ENCODE data around the gene HFM1.

Gene HFM1

DNA sequence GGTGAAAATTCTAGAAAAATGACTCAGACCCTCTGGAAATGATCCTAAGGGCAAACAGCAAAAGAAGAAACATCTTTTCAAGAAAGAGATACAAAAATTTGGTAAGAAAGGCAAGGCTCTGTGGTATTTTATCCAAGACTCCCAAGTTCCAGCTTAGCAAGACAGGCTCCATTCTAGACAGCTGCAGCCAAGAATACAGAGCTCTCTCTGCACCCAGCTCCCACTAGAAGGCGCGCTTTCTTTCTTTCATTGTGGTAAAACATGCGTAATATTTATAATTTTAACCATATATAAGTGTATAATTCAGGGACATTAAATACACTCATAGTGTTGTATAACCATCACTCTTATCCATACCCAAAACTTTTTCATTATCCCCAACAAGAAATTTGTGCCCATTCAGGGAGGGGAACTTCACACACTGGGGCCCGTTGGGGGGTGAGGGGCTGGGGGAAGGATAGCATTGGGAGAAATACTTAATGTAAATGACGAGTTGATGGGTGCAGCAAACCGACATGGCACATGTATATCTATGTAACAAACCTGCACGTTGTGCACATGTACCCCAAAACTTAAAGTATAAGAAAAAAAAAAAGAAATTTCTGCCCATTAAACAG is 2.2 kb upstream of the HFM1 start:
- Histone ChIP-seq H3K36me3 (ENCODE audit: control insufficient read depth, insufficient read depth, low read length) (no peaks in the 10 kb centered on the region), H2BK120ac (ENCODE audit: low read depth, low read length) (no peak overlapping the region), H3K18ac (ENCODE audit: low read length) (no peak overlapping the region), H3K27me3 (ENCODE audit: insufficient read depth, low read length, poor library complexity) (no peaks in the 10 kb centered on the region), H3K4me2 (ENCODE audit: low read length) (no peak overlapping the region), H3K27ac (ENCODE audit: low read depth, low read length) (no peak overlapping the region), H3K79me1 (ENCODE audit: low read length) (no peaks in the 10 kb centered on the region), H4K5ac (ENCODE audit: low read length) (no peak overlapping the region), H2AK5ac (ENCODE audit: low read length) (no peak overlapping the region), H2BK15ac (replicated peaks; ENCODE audit: low read depth) (no peak overlapping the region), H3K9ac (ENCODE audit: low read length) (no peak overlapping the region), H3K4me3 (ENCODE audit: low read length) (no peak overlapping the region), H4K8ac (ENCODE audit: low read depth, low read length) (no peak overlapping the region), H3K23ac (ENCODE audit: low read length) (no peak overlapping the region), H3K4ac (ENCODE audit: low read depth, low read length) (no peak overlapping the region), H3K4me1 (ENCODE audit: control insufficient read depth, low read depth, low read length) (no peaks in the 10 kb centered on the region), H3K79me2 (ENCODE audit: control insufficient read depth, insufficient read depth, low read length) (no peaks in the 10 kb centered on the region), H2BK5ac (ENCODE audit: low read length) (no peak overlapping the region), H3K56ac (ENCODE audit: low read length) (no peak overlapping the region)
- no peak for DNase-seq
- WGBS (ENCODE audit: extremely low coverage, insufficient coverage, low lambda C conversion rate), result no CpG with 5 or more reads among the region's 7 CpGs

DNA sequence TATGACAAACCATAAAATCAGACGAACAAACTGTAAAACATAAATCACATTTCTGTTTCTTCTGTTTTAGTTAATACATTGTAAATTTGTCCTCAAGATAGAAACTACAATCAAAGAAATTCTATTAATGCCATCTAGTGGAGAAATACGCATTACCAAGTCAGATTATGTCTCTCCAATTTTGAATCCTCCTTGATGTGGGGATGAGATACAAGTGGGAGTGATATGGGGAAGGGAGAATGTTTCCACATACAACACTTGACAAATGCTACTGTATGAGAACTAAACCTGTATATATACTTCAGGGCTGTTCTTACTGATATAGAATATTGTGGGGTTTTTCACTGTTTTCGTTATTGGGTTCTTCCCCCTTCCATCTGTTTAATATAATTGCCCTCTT is 2.6 kb downstream of the HFM1 start:
- Histone ChIP-seq H3K56ac (ENCODE audit: low read length) (no peak overlapping the region), H4K8ac (ENCODE audit: low read depth, low read length) (no peak overlapping the region), H3K4me1 (ENCODE audit: control insufficient read depth, low read depth, low read length) (no peaks in the 10 kb centered on the region), H3K23ac (ENCODE audit: low read length) (no peak overlapping the region), H2BK120ac (ENCODE audit: low read depth, low read length) (no peak overlapping the region), H4K5ac (ENCODE audit: low read length) (no peak overlapping the region), H3K27me3 (ENCODE audit: insufficient read depth, low read length, poor library complexity) (no peaks in the 10 kb centered on the region), H3K4ac (ENCODE audit: low read depth, low read length) (no peak overlapping the region), H3K27ac (ENCODE audit: low read depth, low read length) (no peak overlapping the region), H2BK5ac (ENCODE audit: low read length) (no peak overlapping the region), H3K4me2 (ENCODE audit: low read length) (no peak overlapping the region), H2BK15ac (replicated peaks; ENCODE audit: low read depth) (no peak overlapping the region), H2AK5ac (ENCODE audit: low read length) (no peak overlapping the region), H3K18ac (ENCODE audit: low read length) (no peak overlapping the region), H3K36me3 (ENCODE audit: control insufficient read depth, insufficient read depth, low read length) (no peaks in the 10 kb centered on the region), H3K79me1 (ENCODE audit: low read length) (no peaks in the 10 kb centered on the region), H3K4me3 (ENCODE audit: low read length) (no peak overlapping the region), H3K9ac (ENCODE audit: low read length) (no peak overlapping the region), H3K79me2 (ENCODE audit: control insufficient read depth, insufficient read depth, low read length) (no peaks in the 10 kb centered on the region)
- no peak for DNase-seq
- 100% methylated on average over 1 of the region's 3 CpGs for WGBS (ENCODE audit: extremely low coverage, insufficient coverage, low lambda C conversion rate)

DNA sequence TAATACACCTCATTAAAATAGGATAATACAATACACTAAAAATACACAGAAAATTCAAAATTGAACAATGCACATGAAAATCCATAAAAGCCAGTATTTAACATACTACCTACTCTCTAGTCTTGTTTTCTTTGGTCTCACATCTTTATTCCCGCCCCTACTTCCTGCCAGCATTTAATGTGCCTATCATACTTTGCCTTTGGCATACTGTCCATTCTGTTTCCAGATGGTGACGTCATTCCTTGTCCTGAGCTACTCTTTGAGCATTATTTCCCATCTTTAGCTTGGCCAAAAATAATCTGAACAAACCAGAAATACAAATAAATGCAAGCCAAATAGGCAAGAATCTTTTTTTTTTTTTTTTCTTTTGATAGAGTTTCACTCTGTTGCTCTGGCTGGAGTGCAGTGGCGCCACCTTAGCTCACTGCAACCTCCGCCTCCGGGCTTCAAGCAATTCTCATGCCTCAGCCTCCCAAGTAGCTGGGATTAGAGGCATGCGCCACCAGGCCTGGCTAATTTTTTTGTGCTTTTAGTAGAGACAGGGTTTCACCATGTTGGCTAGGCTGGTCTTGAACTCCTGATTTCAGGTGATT is 4.4 kb downstream of the HFM1 start:
- H4K5ac ChIP-seq (ENCODE audit: low read length), result no peak overlapping the region
- DNase-seq, result peak; percentile 54
- no peak overlapping the region for H2BK5ac ChIP-seq (ENCODE audit: low read length)
- H3K27ac ChIP-seq (ENCODE audit: low read depth, low read length), result no peak overlapping the region
- no peak overlapping the region for H3K4me3 ChIP-seq (ENCODE audit: low read length)
- H2BK120ac ChIP-seq (ENCODE audit: low read depth, low read length), result no peak overlapping the region
- H3K9ac ChIP-seq (ENCODE audit: low read length), result no peak overlapping the region
- no peaks in the 10 kb centered on the region for H3K79me1 ChIP-seq (ENCODE audit: low read length)
- H2BK15ac ChIP-seq (replicated peaks; ENCODE audit: low read depth), result no peak overlapping the region
- no peak overlapping the region for H3K23ac ChIP-seq (ENCODE audit: low read length)
- H3K36me3 ChIP-seq (ENCODE audit: control insufficient read depth, insufficient read depth, low read length), result no peaks in the 10 kb centered on the region
- H3K4ac ChIP-seq (ENCODE audit: low read depth, low read length), result no peak overlapping the region
- H3K4me2 ChIP-seq (ENCODE audit: low read length), result no peak overlapping the region
- H3K4me1 ChIP-seq (ENCODE audit: control insufficient read depth, low read depth, low read length), result no peaks in the 10 kb centered on the region
- no peak overlapping the region for H3K56ac ChIP-seq (ENCODE audit: low read length)
- H4K8ac ChIP-seq (ENCODE audit: low read depth, low read length), result no peak overlapping the region
- no peak overlapping the region for H2AK5ac ChIP-seq (ENCODE audit: low read length)
- H3K18ac ChIP-seq (ENCODE audit: low read length), result no peak overlapping the region
- no peaks in the 10 kb centered on the region for H3K27me3 ChIP-seq (ENCODE audit: insufficient read depth, low read length, poor library complexity)
- no CpG with 5 or more reads among the region's 6 CpGs for WGBS (ENCODE audit: extremely low coverage, insufficient coverage, low lambda C conversion rate)
- H3K79me2 ChIP-seq (ENCODE audit: control insufficient read depth, insufficient read depth, low read length), result no peaks in the 10 kb centered on the region

DNA sequence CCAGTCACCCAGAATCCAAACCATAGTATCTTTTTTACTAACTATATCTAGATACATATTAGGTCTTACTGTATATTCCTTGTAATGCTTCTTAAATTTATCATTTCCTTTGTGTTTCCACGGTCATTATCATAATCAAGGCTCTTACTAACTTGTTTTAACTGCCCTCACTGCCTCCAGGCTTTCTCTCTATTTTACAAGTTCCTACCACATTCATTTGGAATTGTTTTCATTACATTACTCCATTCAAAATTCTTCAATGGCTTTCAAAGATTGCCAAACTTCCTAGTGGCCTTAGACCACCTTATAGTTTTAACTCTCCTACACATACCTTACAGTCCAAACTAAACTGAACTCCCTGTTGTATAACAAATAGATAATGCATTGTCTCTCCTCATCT is 6.3 kb downstream of the HFM1 start:
- no peaks in the 10 kb centered on the region for H3K36me3 ChIP-seq (ENCODE audit: control insufficient read depth, insufficient read depth, low read length)
- no peak for DNase-seq
- no peaks in the 10 kb centered on the region for H3K27me3 ChIP-seq (ENCODE audit: insufficient read depth, low read length, poor library complexity)
- H2BK5ac ChIP-seq (ENCODE audit: low read length), result no peak overlapping the region
- H4K8ac ChIP-seq (ENCODE audit: low read depth, low read length), result no peak overlapping the region
- H3K4ac ChIP-seq (ENCODE audit: low read depth, low read length), result no peak overlapping the region
- H3K4me2 ChIP-seq (ENCODE audit: low read length), result no peak overlapping the region
- no peak overlapping the region for H3K56ac ChIP-seq (ENCODE audit: low read length)
- no peak overlapping the region for H3K27ac ChIP-seq (ENCODE audit: low read depth, low read length)
- no peak overlapping the region for H4K5ac ChIP-seq (ENCODE audit: low read length)
- H3K23ac ChIP-seq (ENCODE audit: low read length), result no peak overlapping the region
- no peaks in the 10 kb centered on the region for H3K4me1 ChIP-seq (ENCODE audit: control insufficient read depth, low read depth, low read length)
- no peak overlapping the region for H2AK5ac ChIP-seq (ENCODE audit: low read length)
- H3K9ac ChIP-seq (ENCODE audit: low read length), result no peak overlapping the region
- WGBS (ENCODE audit: extremely low coverage, insufficient coverage, low lambda C conversion rate), result no CpG with 5 or more reads among the region's 1 CpG
- H3K18ac ChIP-seq (ENCODE audit: low read length), result no peak overlapping the region
- no peak overlapping the region for H3K4me3 ChIP-seq (ENCODE audit: low read length)
- H2BK15ac ChIP-seq (replicated peaks; ENCODE audit: low read depth), result no peak overlapping the region
- no peaks in the 10 kb centered on the region for H3K79me1 ChIP-seq (ENCODE audit: low read length)
- H2BK120ac ChIP-seq (ENCODE audit: low read depth, low read length), result no peak overlapping the region
- H3K79me2 ChIP-seq (ENCODE audit: control insufficient read depth, insufficient read depth, low read length), result no peaks in the 10 kb centered on the region

DNA sequence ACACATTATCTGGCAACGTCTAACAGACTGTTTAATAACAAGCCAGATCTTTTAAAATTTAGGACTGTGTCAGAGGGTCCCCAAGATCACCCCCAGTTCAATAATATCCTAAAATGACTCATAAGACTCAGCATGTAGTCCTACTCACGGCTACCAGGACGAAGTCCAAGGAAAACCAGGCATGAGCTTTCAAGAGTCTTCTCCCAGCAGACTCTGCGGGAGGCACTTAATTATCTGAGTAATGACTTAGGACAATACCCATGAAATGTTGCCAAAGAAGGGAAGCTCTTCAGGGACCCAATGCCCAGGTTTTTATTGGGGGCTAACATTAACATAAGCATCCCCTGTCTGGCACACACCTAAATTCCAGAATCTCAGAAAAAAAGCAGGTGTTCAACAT is 7.0 kb downstream of the HFM1 start:
- H3K4ac ChIP-seq (ENCODE audit: low read depth, low read length), result no peak overlapping the region
- no peak overlapping the region for H3K4me3 ChIP-seq (ENCODE audit: low read length)
- no peak overlapping the region for H3K9ac ChIP-seq (ENCODE audit: low read length)
- H3K23ac ChIP-seq (ENCODE audit: low read length), result no peak overlapping the region
- H3K56ac ChIP-seq (ENCODE audit: low read length), result no peak overlapping the region
- H3K36me3 ChIP-seq (ENCODE audit: control insufficient read depth, insufficient read depth, low read length), result no peaks in the 10 kb centered on the region
- no peak overlapping the region for H3K4me2 ChIP-seq (ENCODE audit: low read length)
- no peak overlapping the region for H3K27ac ChIP-seq (ENCODE audit: low read depth, low read length)
- H2AK5ac ChIP-seq (ENCODE audit: low read length), result no peak overlapping the region
- H3K18ac ChIP-seq (ENCODE audit: low read length), result no peak overlapping the region
- no peak overlapping the region for H2BK5ac ChIP-seq (ENCODE audit: low read length)
- no peaks in the 10 kb centered on the region for H3K27me3 ChIP-seq (ENCODE audit: insufficient read depth, low read length, poor library complexity)
- no peaks in the 10 kb centered on the region for H3K4me1 ChIP-seq (ENCODE audit: control insufficient read depth, low read depth, low read length)
- no peaks in the 10 kb centered on the region for H3K79me1 ChIP-seq (ENCODE audit: low read length)
- no peak overlapping the region for H4K5ac ChIP-seq (ENCODE audit: low read length)
- H3K79me2 ChIP-seq (ENCODE audit: control insufficient read depth, insufficient read depth, low read length), result no peaks in the 10 kb centered on the region
- no peak overlapping the region for H2BK120ac ChIP-seq (ENCODE audit: low read depth, low read length)
- H2BK15ac ChIP-seq (replicated peaks; ENCODE audit: low read depth), result no peak overlapping the region
- DNase-seq, result peak; percentile 13
- no peak overlapping the region for H4K8ac ChIP-seq (ENCODE audit: low read depth, low read length)
- no CpG with 5 or more reads among the region's 4 CpGs for WGBS (ENCODE audit: extremely low coverage, insufficient coverage, low lambda C conversion rate)

DNA sequence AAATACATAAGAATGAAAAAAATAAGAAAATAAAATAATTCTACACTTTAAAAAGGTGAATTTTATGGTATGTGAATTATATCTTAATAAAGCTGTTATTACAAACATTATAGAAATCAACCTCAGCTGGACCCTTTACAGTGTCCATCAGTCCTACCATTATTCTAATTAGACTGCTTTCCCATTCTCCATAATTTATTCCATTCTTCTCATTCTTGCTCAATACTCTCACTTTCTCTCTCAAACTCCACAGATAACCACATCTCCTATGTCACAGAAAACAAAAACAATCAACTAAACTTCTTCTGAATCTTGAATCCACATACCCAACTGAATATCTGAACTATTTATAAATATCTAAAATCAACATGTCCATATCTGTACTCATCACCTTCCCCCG is 11.6 kb downstream of the HFM1 start:
- H3K36me3 ChIP-seq (ENCODE audit: control insufficient read depth, insufficient read depth, low read length), result no peaks in the 10 kb centered on the region
- H3K56ac ChIP-seq (ENCODE audit: low read length), result no peak overlapping the region
- no peak overlapping the region for H2BK120ac ChIP-seq (ENCODE audit: low read depth, low read length)
- no peaks in the 10 kb centered on the region for H3K4me1 ChIP-seq (ENCODE audit: control insufficient read depth, low read depth, low read length)
- no peak overlapping the region for H3K9ac ChIP-seq (ENCODE audit: low read length)
- H3K27me3 ChIP-seq (ENCODE audit: insufficient read depth, low read length, poor library complexity), result no peaks in the 10 kb centered on the region
- no peak overlapping the region for H3K4ac ChIP-seq (ENCODE audit: low read depth, low read length)
- no peak overlapping the region for H2AK5ac ChIP-seq (ENCODE audit: low read length)
- H3K4me3 ChIP-seq (ENCODE audit: low read length), result no peak overlapping the region
- no peak overlapping the region for H2BK5ac ChIP-seq (ENCODE audit: low read length)
- H4K5ac ChIP-seq (ENCODE audit: low read length), result no peak overlapping the region
- H3K79me2 ChIP-seq (ENCODE audit: control insufficient read depth, insufficient read depth, low read length), result no peaks in the 10 kb centered on the region
- no peak overlapping the region for H2BK15ac ChIP-seq (replicated peaks; ENCODE audit: low read depth)
- no peak overlapping the region for H4K8ac ChIP-seq (ENCODE audit: low read depth, low read length)
- no peak overlapping the region for H3K27ac ChIP-seq (ENCODE audit: low read depth, low read length)
- no peaks in the 10 kb centered on the region for H3K79me1 ChIP-seq (ENCODE audit: low read length)
- no peak overlapping the region for H3K18ac ChIP-seq (ENCODE audit: low read length)
- no peak for DNase-seq
- H3K4me2 ChIP-seq (ENCODE audit: low read length), result no peak overlapping the region
- H3K23ac ChIP-seq (ENCODE audit: low read length), result no peak overlapping the region
- no CpG with 5 or more reads among the region's 1 CpG for WGBS (ENCODE audit: extremely low coverage, insufficient coverage, low lambda C conversion rate)

Measured in mesendoderm (in vitro differentiated cells).